ENCODE measurements around the gene ADGRG7.
"Not testable (repeated sequence)": the region's sequence is repeated elsewhere in the genome, so short reads cannot be mapped to it uniquely, and the experiment has no call there.

The ADGRG7 gene

GRCh38 chr3:100662113-100662823 lies 52.9 kb downstream of the ADGRG7 start:
- DNase-seq (ENCODE audit: insufficient read length, low spot score) (no peak), FAIRE-seq (no peak)
- TF ChIP-seq, protein P1, sequence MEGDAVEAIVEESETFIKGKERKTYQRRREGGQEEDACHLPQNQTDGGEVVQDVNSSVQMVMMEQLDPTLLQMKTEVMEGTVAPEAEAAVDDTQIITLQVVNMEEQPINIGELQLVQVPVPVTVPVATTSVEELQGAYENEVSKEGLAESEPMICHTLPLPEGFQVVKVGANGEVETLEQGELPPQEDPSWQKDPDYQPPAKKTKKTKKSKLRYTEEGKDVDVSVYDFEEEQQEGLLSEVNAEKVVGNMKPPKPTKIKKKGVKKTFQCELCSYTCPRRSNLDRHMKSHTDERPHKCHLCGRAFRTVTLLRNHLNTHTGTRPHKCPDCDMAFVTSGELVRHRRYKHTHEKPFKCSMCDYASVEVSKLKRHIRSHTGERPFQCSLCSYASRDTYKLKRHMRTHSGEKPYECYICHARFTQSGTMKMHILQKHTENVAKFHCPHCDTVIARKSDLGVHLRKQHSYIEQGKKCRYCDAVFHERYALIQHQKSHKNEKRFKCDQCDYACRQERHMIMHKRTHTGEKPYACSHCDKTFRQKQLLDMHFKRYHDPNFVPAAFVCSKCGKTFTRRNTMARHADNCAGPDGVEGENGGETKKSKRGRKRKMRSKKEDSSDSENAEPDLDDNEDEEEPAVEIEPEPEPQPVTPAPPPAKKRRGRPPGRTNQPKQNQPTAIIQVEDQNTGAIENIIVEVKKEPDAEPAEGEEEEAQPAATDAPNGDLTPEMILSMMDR (IDR thresholded peaks at IDR 0.05; ENCODE audit: insufficient read depth, missing control alignments): no peak

DNA sequence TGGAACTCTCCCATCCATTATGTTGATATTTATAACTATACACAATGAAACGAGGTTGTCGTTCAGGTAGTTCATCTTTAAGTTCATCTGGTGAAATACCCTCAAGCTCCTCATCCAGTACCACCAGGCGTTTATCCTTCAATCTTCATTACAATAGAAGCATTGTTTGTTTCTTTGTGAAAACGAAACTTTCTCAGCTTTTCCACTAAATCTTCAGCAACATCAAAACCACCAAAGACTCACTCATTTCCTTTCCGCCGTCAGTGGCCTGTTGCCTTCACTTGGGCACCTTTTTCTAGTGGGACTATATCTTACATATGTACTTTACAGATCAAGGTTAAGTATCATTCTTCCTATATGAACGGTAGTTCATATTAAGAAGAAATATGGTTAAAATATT lies 55.8 kb downstream of the ADGRG7 start:
- FAIRE-seq (no peak), DNase-seq (ENCODE audit: insufficient read length, low spot score) (no peak)
- TF ChIP-seq, protein P1 (IDR thresholded peaks at IDR 0.05; ENCODE audit: insufficient read depth, missing control alignments): no peak

GRCh38 chr3:100666699-100667098 lies 57.3 kb downstream of the ADGRG7 start:
- FAIRE-seq; DNase-seq (ENCODE audit: insufficient read length, low spot score): not testable (repeated sequence)

GRCh38 chr3:100667316-100667715 lies 57.9 kb downstream of the ADGRG7 start:
- DNase-seq (ENCODE audit: insufficient read length, low spot score); FAIRE-seq: not testable (repeated sequence)

DNA sequence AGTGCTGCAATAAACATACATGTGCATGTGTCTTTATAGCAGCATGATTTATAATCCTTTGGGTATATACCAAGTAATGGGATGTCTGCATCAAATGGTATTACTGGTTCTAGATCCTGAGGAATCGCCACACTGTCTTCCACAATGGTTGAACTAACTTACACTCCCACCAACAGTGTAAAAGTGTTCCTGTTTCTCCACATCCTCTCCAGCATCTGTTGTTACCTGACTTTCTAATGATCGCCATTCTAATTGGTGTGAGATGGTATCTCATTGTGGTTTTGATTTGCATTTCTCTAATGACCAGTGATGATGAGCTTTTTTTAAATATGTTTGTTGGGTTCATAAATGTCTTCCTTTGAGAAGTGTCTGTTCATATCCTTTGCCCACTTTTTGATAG lies 61.6 kb downstream of the ADGRG7 start:
- not testable (repeated sequence) for FAIRE-seq

GRCh38 chr3:100681496-100681895 lies 72.1 kb downstream of the ADGRG7 start:
- DNase-seq (ENCODE audit: insufficient read length, low spot score) (no peak), FAIRE-seq (no peak)
- TF ChIP-seq, protein P1 (IDR thresholded peaks at IDR 0.05; ENCODE audit: insufficient read depth, missing control alignments): no peak

More for the DNA sequence above, 61.6 kb downstream of the ADGRG7 start:
- not testable (repeated sequence) for DNase-seq (ENCODE audit: insufficient read length, low spot score)

- TF ChIP-seq, protein P1 (IDR thresholded peaks at IDR 0.05; ENCODE audit: insufficient read depth, missing control alignments): no peak
- FAIRE-seq: no peak
- DNase-seq (ENCODE audit: insufficient read length, low spot score): no peak
These were observed 72.9 kb downstream of the ADGRG7 start for GRCh38 chr3:100682056-100682853.

GRCh38 chr3:100682854-100683760 lies 73.7 kb downstream of the ADGRG7 start:
- DNase-seq (ENCODE audit: insufficient read length, low spot score): no peak
- TF ChIP-seq, protein P1 (IDR thresholded peaks at IDR 0.05; ENCODE audit: insufficient read depth, missing control alignments): no peak
- FAIRE-seq: no peak

Data from D721Med (cell line).